ENCODE data around the gene BRD4.
"Not testable (repeated sequence)": the region's sequence is repeated elsewhere in the genome, so short reads cannot be mapped to it uniquely, and the experiment has no call there.

BRD4 gene

GRCh38 chr19:15332311-15332996 lies at the start of gene BRD4:
Gene BRD4, minus strand, starts transcription at chr19:15332539. Its CDS starts 59,440 bp downstream, at chr19:15273099.
- peak; percentile 67 to 68 for ATAC-seq

GRCh38 chr19:15381864-15382263 lies 49.5 kb upstream of the BRD4 start:
- no peak for ATAC-seq

DNA sequence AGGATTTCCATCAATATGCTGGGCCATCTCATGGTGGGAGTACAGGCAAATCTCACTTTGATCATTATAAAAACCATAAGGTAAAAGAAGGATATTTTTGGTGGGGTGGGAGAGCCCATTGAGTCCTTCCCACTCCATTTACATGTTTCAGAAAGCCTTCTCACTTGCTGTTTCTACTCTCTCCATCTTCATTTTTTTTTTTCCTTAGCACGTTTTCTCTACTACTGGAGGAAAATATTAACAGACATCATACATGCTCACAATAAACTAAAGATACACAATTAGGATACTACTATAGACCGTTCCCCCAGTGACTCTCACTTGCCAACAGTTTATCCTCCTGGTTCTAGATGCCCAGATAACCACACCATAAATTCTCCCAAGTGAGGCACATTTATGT lies 49.1 kb upstream of the BRD4 start:
- no peak for ATAC-seq

GRCh38 chr19:15379999-15380647 lies 47.8 kb upstream of the BRD4 start:
- ATAC-seq: peak; percentile 2 to 19

DNA sequence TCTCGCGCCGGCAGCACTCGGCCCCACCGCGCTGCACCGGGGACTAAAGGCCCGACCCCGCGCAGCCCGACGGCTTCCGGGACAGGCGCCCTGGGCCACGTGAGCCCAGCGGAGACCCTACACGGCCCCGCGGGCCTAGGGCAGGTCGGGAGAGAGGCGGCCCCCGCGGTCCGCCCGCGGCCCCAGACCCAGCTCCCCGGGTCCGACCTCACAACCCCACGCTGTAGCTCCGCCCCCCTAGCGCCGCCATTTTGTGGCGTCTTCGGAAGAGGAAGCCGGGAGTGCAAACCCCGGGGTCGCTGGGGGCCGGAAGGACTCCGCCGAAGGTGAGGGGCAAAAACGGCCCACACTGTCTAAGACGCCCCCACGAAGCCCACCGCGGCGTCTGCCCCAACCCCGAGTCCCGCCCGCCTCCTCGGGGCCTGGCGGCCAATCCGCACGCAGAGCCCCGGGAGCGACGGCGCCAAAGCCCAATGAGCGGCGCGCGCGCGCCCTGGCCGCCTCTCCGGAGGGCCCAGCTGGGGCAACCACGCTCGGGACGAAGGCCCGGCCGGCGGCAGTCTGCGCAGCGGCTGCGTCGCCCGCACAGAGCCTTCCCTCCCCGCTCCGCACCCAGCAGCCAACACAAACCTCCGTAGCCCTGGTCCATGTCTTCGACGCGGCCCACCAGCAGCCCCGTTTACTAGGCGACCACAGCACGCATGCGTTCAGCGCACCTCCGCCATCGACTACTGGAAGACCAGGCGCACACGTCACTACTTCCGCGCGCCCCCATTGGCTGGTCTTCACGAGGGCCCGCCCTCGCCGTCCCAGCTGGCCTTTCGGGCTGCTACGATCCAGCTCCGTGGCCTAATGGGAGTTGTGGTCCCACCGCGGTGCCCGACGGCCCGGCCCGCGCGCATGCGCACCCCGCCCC lies 47.0 kb upstream of the BRD4 start, which contains the start of gene AKAP8:
AKAP8 (minus strand) TSS at position 705 of the 916 bp plus-strand sequence; CDS start at position 649, 56 bp downstream.
- ATAC-seq: peak; percentile 94

- no peak for ATAC-seq
Observed at GRCh38 chr19:15378534-15379082, 46.3 kb upstream of the BRD4 start.

- no peak for ATAC-seq
Observed at GRCh38 chr19:15374796-15375440, 42.6 kb upstream of the BRD4 start.

GRCh38 chr19:15374105-15374651 lies 41.8 kb upstream of the BRD4 start:
- ATAC-seq: no peak

DNA sequence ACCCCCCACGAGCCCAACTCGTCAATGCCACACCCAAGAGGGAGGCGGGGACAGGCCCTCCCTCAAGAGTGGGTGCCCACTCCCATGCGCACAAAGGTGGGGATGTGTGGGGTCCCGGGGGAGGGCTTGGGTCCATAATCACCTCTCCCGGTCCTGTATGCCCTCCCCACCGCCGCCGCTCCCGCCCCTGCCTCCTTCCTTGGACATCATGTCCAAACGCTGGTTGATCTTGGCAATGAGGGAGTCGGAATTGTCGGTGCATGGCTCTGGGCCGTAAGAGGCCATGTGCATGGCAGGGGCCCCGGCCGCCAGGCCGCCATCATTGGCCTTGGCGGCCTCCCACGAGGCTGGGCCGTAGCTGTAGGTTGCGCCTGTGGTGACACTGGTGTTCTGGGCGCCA lies 41.3 kb upstream of the BRD4 start:
- ATAC-seq: no peak

GRCh38 chr19:15372891-15373301 lies 40.6 kb upstream of the BRD4 start:
- no peak for ATAC-seq

GRCh38 chr19:15372470-15372869 lies 40.1 kb upstream of the BRD4 start:
- ATAC-seq: no peak

- no peak for ATAC-seq
Observed at GRCh38 chr19:15371786-15372380, 39.5 kb upstream of the BRD4 start.

DNA sequence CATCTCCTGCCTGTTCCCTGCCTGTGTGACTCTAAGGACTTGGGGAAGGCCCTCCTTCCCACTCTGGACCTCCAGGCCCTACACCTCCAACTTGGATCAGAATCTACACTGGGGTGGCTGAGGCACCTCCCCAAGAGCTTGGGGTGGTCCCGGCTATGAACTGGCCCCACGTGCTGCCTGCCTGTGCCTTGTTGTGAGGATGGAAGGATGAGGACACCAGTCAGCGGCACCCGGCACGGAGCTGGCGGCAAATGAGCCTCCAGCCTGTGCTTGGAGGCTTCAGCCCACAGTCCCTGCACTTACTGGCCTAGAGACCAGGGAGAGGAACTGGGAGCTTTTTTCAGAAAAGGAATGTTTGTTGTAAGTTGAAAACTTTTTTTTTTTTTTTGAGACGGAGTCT lies 38.8 kb upstream of the BRD4 start:
- no peak for ATAC-seq

- ATAC-seq: no peak
Observed at GRCh38 chr19:15369594-15369891, 37.2 kb upstream of the BRD4 start.

DNA sequence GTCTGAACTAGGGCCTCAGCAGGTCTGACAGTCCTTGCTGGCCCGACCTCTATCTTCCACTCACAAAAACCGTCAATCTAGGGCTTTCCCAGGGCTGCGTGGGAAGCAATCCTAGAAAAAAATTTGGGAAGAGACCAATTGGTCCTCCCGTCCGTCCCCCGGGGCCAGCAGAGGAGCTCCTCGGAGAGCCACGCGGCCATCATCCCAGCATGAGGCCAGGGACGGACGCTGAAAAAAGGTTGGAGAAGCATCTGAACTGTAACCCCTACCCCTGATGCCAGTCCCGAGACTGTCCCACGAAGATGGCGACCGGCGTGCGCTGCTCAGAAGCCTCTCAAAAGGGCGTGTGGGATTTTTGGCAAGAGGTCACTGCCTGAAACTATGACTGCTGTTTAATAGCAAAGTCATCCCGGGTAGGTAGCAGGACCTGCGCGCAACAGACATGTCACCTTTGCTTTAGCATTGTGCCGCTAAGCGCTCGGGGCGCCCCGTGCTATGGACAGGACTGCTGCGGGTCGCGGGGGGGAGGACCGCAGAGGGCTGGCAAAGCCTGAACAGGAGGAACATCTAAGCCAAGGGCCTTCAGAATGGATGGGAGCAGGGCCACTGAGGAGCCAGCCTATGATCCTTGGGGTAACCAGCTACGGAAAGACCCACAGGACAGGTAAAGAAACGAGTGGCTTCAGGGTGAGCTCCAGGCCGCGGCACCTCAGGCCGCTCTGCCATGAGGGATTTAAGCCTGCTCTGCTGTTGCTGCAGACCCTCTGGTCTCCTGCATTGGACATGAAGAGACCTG lies 36.7 kb upstream of the BRD4 start:
- ATAC-seq: no peak

- ATAC-seq: no peak
Observed at GRCh38 chr19:15368051-15368632, 35.8 kb upstream of the BRD4 start.

GRCh38 chr19:15367439-15367838 lies 35.1 kb upstream of the BRD4 start:
- no peak for ATAC-seq

DNA sequence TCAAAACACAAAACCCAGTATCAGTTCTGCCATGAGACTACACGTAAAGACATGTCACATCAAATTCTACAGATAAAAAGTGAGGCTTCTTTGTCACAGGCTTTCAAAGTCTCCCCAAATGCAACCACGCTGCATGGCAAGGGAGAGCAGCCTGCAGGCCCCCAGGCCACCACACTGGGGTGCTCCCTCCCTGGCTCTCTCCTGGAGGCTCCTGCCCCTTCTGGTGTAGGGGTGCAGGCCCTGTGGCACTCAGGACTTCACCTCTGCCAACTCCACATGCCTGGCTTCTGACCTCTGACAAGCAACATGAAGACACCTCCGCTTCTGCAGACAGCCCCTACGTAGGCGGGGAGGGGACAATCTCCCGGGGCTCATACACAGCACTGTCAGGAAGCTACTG lies 32.9 kb upstream of the BRD4 start:
- no peak for ATAC-seq

DNA sequence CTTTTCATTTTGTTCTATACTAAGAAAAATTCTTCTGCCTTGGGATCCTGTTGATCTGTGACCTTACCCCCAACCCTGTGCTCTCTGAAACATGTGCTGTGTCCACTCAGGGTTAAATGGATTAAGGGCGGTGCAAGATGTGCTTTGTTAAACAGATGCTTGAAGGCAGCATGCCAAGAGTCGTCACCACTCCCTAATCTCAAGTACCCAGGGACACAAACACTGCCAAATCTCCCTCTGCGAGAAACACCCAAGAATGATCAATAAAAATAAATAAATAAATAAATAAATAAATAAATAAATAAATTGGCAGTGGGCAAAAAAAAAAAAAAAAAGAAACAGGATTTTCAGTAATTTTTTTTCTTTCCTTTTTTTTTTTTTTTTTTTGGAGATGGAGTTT lies 31.5 kb upstream of the BRD4 start:
- not testable (repeated sequence) for ATAC-seq

- not testable (repeated sequence) for ATAC-seq
Observed at GRCh38 chr19:15363048-15363447, 30.7 kb upstream of the BRD4 start.

DNA sequence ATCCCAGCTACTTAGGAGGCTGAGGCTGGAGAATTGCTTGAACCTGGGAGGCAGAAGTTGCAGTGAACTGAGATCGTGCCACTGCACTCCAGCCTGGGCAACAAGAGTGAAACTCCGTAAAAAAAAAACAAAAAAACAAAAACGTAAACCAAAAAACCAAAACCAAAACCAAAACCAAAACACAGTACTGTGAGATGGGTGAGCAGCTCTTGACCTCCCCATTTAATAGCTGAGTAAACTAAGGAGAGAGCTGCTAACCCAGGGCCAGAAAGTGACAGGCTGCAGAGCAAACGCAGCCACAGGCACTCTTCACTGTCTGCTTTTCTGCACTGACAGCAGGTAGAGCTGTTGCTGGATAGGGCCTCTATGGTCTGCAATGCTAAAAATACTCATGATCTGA lies 27.7 kb upstream of the BRD4 start:
- ATAC-seq: peak; percentile 63 to 66
